Measurements from ENCODE around the gene TUBG2.

GRCh38 chr17:42704490-42704836, 45.4 kb downstream of the TUBG2 start:
- TF ChIP-seq, protein P1, sequence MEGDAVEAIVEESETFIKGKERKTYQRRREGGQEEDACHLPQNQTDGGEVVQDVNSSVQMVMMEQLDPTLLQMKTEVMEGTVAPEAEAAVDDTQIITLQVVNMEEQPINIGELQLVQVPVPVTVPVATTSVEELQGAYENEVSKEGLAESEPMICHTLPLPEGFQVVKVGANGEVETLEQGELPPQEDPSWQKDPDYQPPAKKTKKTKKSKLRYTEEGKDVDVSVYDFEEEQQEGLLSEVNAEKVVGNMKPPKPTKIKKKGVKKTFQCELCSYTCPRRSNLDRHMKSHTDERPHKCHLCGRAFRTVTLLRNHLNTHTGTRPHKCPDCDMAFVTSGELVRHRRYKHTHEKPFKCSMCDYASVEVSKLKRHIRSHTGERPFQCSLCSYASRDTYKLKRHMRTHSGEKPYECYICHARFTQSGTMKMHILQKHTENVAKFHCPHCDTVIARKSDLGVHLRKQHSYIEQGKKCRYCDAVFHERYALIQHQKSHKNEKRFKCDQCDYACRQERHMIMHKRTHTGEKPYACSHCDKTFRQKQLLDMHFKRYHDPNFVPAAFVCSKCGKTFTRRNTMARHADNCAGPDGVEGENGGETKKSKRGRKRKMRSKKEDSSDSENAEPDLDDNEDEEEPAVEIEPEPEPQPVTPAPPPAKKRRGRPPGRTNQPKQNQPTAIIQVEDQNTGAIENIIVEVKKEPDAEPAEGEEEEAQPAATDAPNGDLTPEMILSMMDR (IDR thresholded peaks at IDR 0.05 in 8 of 11, conservative IDR thresholded peaks at IDR 0.05 in 3 of 11) = no peak
- TF ChIP-seq POLR2A (IDR thresholded peaks at IDR 0.05) (no peak), POLR2AphosphoS5 (IDR thresholded peaks at IDR 0.05) (no peak)
